ENCODE measurements around the gene UBE2I. TPM values are rescaled to one million over a fixed set of nuclear protein-coding genes. Genes with fewer than 3 reads are reported as not detected.

UBE2I gene
- total and polyA plus RNA-seq, 2 donors (not counting 1 experiment from before 2014, with no cell fraction given): 152 to 265 TPM

GRCh38 chr16:1324286-1324826 is 14.9 kb downstream of the UBE2I start:
- ChIA-PET CTCF (no interaction called here), POLR2A (interaction anchor here (0.6 to 0.9 kb wide), 2 partner anchors 11 to 89 kb away, joined by 3 to 13 read pairs; no protein-coding TSS in a partner anchor)
- peaks cover 0 to 23% of the 10 kb centered on the region in 2 donors for H3K4me1 ChIP-seq (ENCODE audit: control insufficient read depth in 2 of 2, insufficient read depth in 2 of 2, low read length in 2 of 2)
- H3K9ac ChIP-seq (ENCODE audit: low read length): no peak overlapping the region
- DNase-seq (no peak), ATAC-seq (ENCODE audit: low read depth) (no peak)
- peaks cover 5% of the 10 kb centered on the region for H3K4me1 Mint-ChIP-seq
- WGBS (ENCODE audit: insufficient coverage): 91% methylated on average over 18 of the region's 22 CpGs
- no peak overlapping the region for H2AFZ ChIP-seq (ENCODE audit: insufficient read depth, low read depth, low read length, poor library complexity, severe bottlenecking)
- peaks cover 52% of the 10 kb centered on the region for H4K20me1 ChIP-seq (ENCODE audit: control insufficient read depth, insufficient read depth, low read length, poor library complexity, severe bottlenecking)
- H3K27me3 ChIP-seq (replicated peaks in 1 of 4; ENCODE audit: control extremely low read depth in 1 of 4, control insufficient read depth in 3 of 4, insufficient read depth in 4 of 4, low read length in 3 of 4): no peaks in the 10 kb centered on the region
- H3K36me3 ChIP-seq (replicated peaks in 1 of 2; ENCODE audit: control extremely low read depth in 1 of 2, control insufficient read depth in 1 of 2, extremely low read depth in 1 of 2, insufficient read depth in 2 of 2, low read length in 1 of 2): peaks cover 0 to 53% of the 10 kb centered on the region in 2 experiments
- no peak overlapping the region for H3K27ac ChIP-seq (ENCODE audit: low read length in 2 of 2)
- no peaks in the 10 kb centered on the region for H3K9me3 Mint-ChIP-seq (ENCODE audit: insufficient read depth)
- TF ChIP-seq EZH2 (IDR thresholded peaks at IDR 0.05; ENCODE audit: borderline replicate concordance, insufficient read depth, low read depth, low read length, poor library complexity, severe bottlenecking): no peak
- no peak for TF ChIP-seq CTCF (IDR thresholded peaks at IDR 0.05)
- H3K27me3 Mint-ChIP-seq: no peaks in the 10 kb centered on the region
- peaks cover 17% of the 10 kb centered on the region for H3K79me2 ChIP-seq (ENCODE audit: control insufficient read depth, insufficient read depth, low read length)
- H3K4me3 Mint-ChIP-seq: no peak overlapping the region
- intact Hi-C loops (cut with micrococcal nuclease): no loop called here
- peak overlapping the region; percentile 77 for H3K27ac Mint-ChIP-seq
- H3K4me2 ChIP-seq (replicated peaks; ENCODE audit: low read depth, low read length, poor library complexity, severe bottlenecking): no peak overlapping the region
- H3K4me3 ChIP-seq (ENCODE audit: control extremely low read depth in 1 of 5, extremely low read depth in 1 of 5, insufficient read depth in 1 of 5, low read depth in 2 of 5, low read length in 4 of 5): no peak overlapping the region
- no peaks in the 10 kb centered on the region for H3K9me3 ChIP-seq (ENCODE audit: control extremely low read depth in 1 of 3, control insufficient read depth in 2 of 3, insufficient read depth in 1 of 3, low read length in 2 of 3)

GRCh38 chr16:1325261-1325660 is 15.8 kb downstream of the UBE2I start:
- no peak overlapping the region for H2AFZ ChIP-seq (ENCODE audit: insufficient read depth, low read depth, low read length, poor library complexity, severe bottlenecking)
- no peaks in the 10 kb centered on the region for H3K9me3 Mint-ChIP-seq (ENCODE audit: insufficient read depth)
- no peak overlapping the region for H3K9ac ChIP-seq (ENCODE audit: low read length)
- peaks cover 5% of the 10 kb centered on the region for H3K4me1 Mint-ChIP-seq
- DNase-seq (no peak), ATAC-seq (ENCODE audit: low read depth) (no peak)
- H3K36me3 ChIP-seq (replicated peaks in 1 of 2; ENCODE audit: control extremely low read depth in 1 of 2, control insufficient read depth in 1 of 2, extremely low read depth in 1 of 2, insufficient read depth in 2 of 2, low read length in 1 of 2): peaks cover 0 to 44% of the 10 kb centered on the region in 2 experiments
- H3K4me2 ChIP-seq (replicated peaks; ENCODE audit: low read depth, low read length, poor library complexity, severe bottlenecking): no peak overlapping the region
- no peak overlapping the region for H3K4me3 ChIP-seq (ENCODE audit: control extremely low read depth in 1 of 5, extremely low read depth in 1 of 5, insufficient read depth in 1 of 5, low read depth in 2 of 5, low read length in 4 of 5)
- H3K4me1 ChIP-seq (ENCODE audit: control insufficient read depth in 2 of 2, insufficient read depth in 2 of 2, low read length in 2 of 2): peaks cover 0 to 27% of the 10 kb centered on the region in 2 donors
- H4K20me1 ChIP-seq (ENCODE audit: control insufficient read depth, insufficient read depth, low read length, poor library complexity, severe bottlenecking): peaks cover 43% of the 10 kb centered on the region
- H3K79me2 ChIP-seq (ENCODE audit: control insufficient read depth, insufficient read depth, low read length): peaks cover 9% of the 10 kb centered on the region
- no peaks in the 10 kb centered on the region for H3K27me3 Mint-ChIP-seq
- CTCF ChIA-PET: no interaction called here
- POLR2A ChIA-PET: no interaction called here
- H3K9me3 ChIP-seq (ENCODE audit: control extremely low read depth in 1 of 3, control insufficient read depth in 2 of 3, insufficient read depth in 1 of 3, low read length in 2 of 3): peaks cover 0 to 4% (median 0%) of the 10 kb centered on the region in 3 donors
- intact Hi-C loops (cut with micrococcal nuclease): no loop called here
- TF ChIP-seq EZH2 (IDR thresholded peaks at IDR 0.05; ENCODE audit: borderline replicate concordance, insufficient read depth, low read depth, low read length, poor library complexity, severe bottlenecking) (no peak), CTCF (IDR thresholded peaks at IDR 0.05) (no peak)
- peak overlapping the region; percentile 82 to 84 for H3K27ac ChIP-seq (ENCODE audit: low read length in 2 of 2)
- H3K27me3 ChIP-seq (replicated peaks in 1 of 4; ENCODE audit: control extremely low read depth in 1 of 4, control insufficient read depth in 3 of 4, insufficient read depth in 4 of 4, low read length in 3 of 4): peaks cover 0 to 3% (median under 1%) of the 10 kb centered on the region in 4 experiments
- no peak overlapping the region for H3K27ac Mint-ChIP-seq
- WGBS (ENCODE audit: insufficient coverage): 93% methylated on average over 14 of the region's 15 CpGs
- no peak overlapping the region for H3K4me3 Mint-ChIP-seq

Measured in B cell (primary cell).